ENCODE results near the gene CR1.
"Not testable (repeated sequence)": the region's sequence is repeated elsewhere in the genome, so short reads cannot be mapped to it uniquely, and the experiment has no call there.

CR1 gene

DNA sequence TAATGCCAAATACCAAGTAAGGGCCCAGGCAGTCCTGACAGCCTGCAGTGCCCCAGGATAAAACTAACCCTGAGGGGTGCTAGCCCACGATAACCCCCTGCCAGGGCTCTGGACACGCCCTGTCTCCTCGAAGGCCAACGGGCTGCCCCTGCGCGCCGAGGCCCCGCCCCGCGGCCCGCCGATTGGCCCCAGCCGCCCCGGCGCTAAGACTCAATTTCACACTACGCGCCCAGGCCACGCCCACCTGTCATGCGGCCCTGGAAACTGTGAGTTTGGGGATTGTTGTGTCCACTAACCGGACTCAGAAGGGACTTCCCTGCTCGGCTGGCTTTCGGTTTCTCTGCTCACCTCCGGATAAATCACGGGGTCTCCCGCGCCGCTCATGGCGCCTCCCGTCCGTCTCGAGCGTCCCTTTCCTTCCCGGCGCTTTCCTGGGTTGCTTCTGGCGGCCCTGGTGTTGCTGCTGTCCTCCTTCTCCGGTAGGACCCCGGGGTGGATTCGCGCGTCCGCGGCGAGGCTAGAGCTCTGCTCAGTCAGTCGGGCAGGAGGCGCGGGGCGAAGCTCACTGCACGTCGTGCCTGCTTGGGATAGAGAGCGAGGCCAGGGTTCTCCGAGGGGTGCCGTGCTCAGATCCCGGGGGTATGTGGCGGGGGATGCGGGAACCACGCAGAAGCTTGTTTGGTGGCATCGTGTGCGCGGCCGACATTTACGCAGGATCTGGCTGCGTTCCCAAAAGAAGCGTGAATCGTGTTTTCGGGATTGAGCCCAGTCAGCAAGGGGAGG lies 149.1 kb downstream of the CR1 start, which contains the start of gene CR1L:
Gene CR1L (plus strand): TSS at position 282 of the 783 bp plus-strand sequence. CDS start 101 bp downstream, at position 383.
- peak; percentile 29 for DNase-seq (ENCODE audit: low read depth)

DNA sequence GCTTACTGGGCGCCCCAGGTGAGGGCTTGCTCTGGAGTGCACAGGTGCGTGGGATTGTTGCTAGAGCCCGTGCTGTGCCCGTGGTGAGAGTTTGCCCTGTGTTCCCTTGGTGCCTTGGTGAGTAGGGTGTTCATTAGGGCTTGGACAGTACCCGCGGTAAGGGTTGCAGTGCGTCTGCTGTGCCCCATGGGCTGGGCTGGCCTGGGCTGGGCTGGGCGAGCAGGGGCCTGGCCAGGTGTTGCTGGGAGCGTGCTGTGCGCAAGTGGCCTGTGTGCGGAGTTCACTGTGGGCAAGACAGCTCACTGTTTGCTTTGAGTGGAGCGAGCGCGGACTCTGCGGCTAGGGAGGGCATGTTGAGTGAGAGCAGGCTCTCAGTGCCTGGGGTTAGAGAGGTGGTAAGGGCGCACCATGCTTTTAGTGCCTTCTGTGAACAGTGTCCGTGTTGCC lies 149.7 kb downstream of the CR1 start:
- no peak for DNase-seq (ENCODE audit: low read depth)

DNA sequence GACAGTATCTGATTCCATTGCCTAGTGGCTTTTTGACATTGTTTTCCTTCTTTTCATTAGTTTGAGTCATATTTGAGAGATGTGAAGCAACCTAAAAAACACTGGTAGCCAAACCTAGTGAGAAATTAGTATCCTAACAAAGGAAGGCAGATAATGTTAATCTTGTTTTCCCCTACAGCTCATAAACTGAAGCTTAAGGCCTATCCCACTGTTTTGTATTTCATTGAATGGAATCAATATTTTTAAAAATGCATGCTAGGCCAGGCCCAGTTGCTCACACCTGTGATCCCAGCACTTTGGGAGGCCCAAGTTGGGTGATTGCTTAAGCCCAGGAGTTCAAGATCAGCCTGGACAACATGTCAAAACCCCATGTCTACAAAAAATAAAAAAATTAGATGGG lies 150.2 kb downstream of the CR1 start:
- DNase-seq (ENCODE audit: low read depth) = no peak

DNA sequence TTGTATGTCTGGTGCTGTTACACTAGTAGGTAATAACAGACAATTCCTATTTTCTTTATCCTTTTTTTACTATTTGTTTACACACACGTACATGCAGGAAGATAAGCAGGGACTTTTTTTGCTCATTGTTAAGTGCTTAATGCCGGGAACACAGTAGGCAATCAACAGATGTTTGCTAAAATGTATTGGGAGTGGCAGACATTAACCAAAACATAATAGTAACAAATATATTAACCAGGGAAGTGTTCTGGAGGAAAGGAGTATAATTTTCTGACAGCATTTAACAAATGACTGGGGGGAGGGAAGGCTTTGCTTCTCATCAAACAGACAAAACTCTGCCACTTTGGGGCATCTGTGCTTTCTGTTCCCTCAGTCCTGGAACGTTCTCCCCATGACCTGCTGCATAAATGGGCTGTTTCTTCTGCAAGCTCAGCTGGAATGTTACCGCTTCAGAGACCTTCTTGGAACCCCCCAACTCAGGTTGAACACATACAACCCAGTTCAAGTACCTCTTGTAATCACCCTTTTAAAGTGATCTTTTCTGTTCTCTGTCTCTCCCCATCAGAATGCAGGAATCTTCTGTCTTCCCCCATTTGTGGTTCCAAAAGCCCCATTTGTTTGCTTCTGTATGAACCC lies 151.1 kb downstream of the CR1 start:
- no peak for DNase-seq (ENCODE audit: low read depth)

DNA sequence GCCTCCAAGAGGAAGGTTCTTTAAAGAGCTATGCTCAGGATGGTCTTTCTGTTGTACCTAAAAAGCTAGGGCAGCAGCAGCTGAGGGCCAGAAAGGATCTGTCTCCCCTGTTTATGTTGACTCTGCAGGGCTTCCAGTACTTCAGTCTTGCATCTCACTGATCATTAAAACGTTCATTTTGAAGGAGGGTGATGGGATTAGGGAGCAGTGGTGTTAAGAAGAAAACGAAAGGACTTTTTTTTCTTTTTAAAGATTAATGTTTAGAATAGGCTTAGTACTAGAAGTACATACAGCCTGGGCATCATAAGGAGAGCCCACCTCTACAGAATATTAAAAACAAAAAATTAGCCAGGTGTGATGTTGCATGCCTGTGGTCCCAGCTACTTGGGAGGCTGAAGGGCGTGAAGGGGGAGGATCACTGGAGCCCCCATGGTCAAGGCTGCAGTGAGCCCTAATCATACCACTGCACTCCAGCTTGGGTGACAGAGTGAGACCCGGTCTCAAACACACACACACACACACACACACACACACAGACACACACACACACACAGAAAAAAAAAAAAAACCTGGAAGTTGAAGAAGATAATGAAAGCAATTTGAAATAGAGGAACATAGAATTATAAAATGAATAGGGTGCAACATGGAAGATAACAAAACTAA lies 151.8 kb downstream of the CR1 start:
- DNase-seq (ENCODE audit: low read depth) = no peak

DNA sequence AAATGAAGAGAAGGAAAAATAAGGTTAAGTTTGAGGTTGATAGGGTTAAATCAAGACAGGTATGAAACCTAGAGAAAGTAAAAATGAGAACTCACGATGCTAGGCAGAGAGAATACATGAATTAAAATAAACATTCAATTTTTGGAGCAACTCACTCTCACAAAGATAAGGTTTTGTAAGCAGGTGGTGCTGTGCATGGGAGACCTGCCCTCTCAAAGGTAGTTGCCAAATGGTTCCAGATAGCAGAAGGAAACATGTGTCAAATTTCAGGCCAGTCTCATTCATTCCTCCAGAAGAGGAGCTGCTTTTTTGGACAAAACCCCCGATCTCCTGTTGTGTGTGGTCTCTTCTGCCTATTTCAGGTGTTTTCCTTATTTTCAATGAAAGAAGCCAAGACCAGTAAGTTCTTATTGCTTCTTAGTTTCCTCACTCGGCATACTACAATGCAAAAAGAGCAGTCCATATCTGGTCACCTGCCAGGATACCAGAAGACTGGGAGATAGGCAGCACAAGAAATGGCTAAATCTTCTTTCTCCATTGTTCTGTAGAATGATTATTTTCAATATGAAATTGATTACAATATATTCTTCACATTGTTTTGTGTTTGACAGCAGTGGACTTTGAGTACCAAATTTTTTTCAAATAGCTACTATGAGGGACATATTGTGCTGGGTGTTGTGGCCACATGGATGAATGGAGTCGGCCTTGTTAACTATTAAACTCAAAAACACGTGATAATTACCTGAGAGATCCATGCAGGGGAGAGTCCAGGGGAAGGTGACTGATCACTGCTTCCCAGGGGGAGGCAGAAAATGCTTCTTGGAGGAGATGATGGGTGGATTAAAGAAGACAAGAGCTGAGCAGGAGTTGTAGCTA lies 152.6 kb downstream of the CR1 start:
- no peak for DNase-seq (ENCODE audit: low read depth)

DNA sequence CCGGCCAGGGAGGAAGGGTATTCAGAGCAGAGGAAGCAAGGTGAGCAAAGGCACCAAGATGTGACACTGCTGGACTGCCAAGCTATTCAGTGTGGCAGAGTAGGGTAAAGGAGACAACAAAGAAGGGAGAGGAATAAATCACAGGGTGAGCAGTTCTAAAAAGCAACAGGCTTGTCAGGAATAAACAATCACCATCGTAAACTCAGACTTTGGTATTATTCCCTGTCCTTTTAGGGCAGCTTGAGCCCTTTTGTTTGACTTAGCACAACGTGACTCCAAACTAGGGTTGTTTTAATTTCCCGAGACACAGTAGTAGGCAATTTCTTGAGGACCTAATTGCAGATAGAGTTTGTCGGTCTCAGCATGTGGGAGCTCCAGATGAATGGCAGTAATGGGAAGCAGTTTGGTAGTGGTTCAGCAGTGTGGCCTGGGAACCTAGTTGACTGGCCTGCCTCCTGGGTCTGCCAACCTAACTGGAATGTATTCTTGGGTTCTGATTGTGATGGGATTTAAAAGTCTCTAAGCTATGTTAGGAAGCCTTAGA lies 153.3 kb downstream of the CR1 start:
- no peak for DNase-seq (ENCODE audit: low read depth)

DNA sequence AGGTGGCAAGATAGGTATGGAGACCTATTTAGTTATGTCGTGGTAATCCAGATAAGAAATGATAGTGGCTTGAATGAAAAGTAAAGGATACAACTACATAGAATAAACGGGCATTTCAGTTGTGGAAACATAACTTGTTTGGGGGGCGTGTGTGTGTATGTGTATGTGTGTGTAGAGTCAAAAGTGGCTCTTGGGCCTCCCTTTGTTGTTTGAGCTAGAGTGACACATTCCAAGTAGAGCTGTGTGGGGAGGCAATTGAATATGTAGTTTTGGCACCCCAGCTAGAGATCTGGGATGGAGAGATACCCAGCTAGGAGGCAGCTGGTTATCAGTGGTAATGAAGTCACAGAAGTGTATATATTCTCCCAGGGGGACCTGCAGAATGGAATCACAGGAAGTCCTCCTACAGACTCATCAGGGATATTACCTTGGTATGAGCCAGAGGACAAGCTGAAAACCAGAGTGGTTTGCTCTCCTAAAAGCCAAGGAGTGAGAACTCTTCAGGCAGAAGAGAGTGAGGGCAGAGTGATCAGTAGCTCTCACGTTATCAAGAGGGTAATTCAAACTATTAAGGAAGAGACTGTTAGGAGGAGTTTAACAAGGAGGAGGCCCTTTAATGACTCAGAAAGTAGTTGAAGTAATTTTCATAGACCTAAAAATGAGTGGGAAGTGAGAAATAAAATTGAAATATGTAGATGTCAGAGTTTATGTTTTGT lies 154.1 kb downstream of the CR1 start:
- no peak for DNase-seq (ENCODE audit: low read depth)

DNA sequence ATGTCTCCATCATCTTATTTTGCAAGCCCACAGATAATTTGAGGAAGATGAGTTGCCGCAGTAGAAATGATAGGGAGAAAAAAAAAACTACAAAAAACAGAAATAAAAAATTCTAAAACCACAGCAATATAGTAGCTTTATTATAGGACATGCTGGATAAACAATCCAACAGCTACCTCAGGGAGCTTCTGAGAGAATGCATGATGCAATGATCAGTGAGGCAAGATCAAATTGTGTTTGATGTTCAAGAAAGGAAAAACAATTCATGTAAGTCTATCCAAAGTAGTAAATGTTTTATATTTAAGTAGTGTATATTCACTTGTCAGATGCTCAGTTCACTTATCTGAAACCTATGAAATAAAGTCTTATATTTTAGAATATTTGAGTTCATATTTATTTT lies 155.6 kb downstream of the CR1 start:
- no peak for DNase-seq (ENCODE audit: low read depth)

DNA sequence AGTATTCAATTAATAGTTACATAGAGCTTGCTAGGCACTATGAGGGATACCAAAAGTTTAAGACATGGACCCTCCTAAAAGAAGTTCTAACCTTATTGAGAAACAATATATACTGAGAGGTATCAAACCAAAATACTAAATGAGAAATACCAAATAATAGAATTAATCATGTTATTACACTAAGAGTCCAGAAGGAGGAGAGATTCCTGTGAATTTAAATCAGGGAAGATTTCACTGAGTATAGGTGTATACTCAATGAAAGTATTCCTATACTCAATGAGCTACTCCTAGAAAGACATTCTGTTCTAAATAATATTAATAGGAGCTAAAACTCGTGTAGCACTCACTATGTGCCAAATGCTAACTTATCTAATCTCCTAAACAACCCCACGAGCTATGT lies 158.4 kb downstream of the CR1 start:
- DNase-seq (ENCODE audit: low read depth) = no peak

DNA sequence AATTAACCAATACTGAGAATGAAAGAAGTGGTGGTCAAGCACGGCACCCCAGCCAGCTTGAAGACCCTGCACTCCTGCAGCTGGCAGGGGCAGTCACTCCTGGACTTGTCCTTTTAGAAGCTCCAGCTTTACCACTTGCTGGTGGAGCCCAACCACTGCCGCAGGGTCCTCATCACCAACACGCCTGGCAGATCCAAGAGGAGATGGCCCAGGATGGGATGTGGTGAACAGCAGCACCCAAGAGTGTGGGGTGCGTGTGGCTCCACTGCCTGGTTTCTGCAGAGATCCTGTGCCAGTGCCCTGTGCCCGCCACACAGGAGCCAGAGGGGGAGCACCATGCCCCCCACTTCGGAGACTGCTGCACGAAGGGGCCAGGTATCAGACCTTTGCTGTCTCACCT lies 162.5 kb downstream of the CR1 start:
- no peak for DNase-seq (ENCODE audit: low read depth)

DNA sequence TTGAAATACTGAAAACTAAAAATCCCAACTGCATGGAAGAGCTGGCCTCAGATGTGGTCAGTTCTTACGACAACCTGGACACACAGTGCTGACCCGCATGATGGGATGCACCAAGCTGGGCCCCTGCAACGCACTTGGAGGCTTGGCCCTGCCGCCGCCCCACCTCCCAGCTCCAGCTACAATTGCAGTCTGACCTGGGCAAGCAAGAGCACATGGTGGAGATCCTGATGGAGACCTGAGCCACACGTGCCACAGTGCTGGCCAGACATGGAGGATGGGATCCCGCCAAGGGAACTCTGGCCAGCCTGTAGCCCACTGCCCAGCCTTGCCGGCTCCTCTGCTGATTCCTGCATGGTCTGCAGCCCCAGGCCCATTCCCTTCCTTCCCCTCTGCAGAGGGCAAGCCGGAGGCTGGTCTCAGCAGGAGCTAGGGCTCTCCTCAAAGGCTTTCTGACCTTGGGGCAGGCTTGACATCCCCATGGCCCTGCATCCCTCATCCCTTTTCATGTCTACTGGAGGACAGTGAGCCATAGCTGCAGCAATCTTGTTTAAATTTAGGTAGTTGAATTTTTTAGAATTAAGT lies 163.0 kb downstream of the CR1 start:
- no peak for DNase-seq (ENCODE audit: low read depth)

DNA sequence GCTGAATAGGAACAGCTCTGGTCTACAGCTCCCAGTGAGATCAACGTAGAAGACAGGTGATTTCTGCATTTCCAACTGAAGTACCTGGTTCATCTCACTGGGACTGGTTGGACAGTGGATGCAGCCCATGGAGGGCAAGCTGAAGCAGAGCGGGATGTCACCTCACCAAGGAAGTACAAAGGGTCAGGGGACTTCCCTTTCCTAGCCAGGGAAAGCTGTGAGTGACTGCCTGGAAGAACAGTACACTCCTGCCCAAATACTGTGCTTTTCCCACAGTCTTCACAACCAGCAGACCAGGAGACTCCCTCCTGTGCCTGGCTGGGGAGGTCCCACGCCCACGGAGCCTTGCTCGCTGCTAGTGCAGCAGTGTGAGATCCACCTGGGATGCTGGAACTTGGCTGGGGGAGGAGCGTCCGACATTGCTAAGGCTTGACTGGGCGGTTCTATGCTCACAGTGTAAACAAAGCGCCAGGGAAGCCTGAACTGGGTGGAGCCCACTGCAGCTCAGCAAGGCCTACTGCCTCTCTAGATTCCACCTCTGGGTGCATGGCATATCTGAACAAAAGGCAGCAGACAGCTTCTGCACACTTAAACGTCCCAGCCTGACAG lies 163.7 kb downstream of the CR1 start:
- no peak for DNase-seq (ENCODE audit: low read depth)

DNA sequence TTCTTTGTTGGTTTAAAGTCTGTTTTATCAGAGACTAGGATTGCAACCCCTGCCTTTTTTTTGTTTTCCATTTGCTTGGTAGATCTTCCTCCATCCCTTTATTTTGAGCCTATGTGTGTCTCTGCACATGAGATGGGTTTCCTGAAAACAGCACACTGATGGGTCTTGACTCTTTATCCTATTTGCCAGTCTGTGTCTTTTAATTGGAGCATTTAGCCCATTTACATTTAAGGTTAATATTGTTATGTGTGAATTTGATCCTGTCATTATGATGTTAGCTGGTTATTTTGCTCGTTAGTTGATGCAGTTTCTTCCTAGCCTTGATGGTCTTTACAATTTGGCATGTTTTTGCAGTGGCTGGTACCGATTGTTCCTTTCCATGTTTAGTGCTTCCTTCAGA lies 165.5 kb downstream of the CR1 start:
- DNase-seq (ENCODE audit: low read depth) = not testable (repeated sequence)

DNA sequence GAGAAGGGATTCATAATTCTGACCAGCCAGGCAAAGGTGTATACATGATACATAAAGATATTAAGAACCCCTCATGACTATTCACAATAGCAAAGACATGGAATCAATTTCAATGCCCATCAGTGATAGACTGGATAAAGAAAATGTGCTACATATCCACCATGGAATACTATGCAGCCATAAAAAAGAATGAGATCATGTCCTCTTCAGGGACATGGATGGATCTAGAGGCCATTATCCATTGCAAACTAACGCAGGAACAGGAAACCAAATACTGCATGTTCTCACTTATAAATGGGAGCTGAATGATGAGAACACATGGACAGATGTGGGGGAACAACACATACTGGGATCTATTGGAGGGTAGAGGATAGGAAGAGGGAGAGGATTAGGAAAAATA lies 170.4 kb downstream of the CR1 start:
- DNase-seq (ENCODE audit: low read depth) = no peak

DNA sequence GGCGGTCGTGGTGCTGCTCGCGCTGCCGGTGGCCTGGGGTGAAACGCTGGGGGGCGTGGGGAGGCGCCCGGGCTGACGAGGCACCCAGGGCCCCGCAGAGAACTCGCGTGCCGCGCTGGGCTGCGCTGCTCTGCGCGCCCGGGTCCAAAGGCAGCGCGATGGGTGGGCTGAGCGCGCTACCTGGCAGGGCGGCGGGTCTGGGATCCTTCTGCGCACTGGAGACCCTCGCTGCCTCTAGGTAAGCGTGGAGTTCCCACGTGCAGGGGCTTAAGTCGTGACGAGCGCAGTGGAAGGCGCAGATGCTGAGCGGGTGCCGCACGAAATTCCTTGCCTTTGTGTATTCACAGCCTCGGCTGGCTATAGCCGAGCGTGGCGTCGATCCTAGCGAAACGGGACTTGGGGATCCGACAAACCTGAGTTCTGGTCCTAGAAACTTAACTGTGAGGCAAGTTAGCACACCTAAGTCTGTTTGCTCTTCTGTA lies 173.6 kb downstream of the CR1 start:
- DNase-seq (ENCODE audit: low read depth) = no peak

DNA sequence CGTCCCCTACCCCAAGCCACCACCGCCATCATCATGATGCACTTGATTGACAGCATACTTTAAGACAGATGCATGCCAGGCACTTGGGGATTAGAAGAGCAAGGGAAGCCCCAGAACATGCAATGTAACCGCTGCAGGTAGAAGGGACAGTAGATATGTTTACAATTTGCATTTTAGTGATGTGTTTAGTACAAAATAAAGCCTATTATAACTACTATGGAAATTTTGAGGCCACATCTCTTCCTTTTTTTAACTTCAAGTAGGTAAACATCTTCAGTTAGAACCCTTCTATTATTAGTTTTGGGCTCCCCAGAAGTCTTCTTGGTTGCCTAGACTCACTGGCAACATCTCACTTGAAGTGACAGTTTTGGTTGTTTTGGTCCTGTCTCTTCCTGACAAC lies 174.2 kb downstream of the CR1 start:
- no peak for DNase-seq (ENCODE audit: low read depth)

DNA sequence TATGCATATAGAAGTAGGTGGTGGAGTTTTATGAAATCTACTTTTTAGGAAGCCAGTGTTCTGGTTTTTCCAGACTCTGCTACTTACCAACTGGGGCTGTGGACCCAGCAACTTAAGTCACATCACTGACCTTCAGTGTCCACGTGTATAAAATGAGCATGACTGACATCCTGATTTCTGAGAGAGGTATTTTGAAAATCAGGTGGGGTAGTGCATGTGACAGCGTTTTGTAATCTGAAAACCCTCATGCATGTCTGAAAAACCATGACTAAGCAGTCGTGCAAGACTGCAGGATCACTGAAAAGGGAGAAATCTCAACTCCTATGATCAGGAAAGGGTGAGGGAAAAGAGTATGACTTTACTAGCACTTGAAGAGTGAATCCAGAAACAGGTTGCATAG lies 175.0 kb downstream of the CR1 start:
- no peak for DNase-seq (ENCODE audit: low read depth)

DNA sequence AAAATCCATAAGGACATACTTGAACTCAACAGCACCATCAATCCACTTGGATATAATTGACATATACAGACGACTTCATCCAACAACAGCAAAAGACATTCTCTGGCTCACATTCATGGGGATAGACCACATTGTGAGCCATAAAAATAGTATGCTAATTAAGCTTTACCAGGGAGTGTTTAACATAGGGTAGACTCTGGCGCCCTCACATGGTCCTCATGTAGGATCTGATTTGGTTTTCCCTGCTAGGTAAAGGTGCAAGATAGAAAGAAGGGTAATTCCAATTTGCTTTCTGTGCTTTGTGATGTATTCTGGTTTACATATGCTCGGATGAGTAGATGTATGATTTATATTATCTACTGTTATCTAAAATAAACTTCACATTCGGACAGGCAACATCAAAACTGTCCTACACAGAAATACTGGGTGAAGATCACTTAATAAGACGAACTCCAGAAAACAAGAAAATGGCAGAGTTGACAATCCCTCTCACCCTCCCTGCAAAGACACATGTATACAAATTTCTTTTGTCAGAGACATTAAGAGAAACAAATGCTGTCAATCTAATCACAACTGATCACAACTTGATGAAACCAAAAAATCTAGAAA lies 176.7 kb downstream of the CR1 start:
- no peak for DNase-seq (ENCODE audit: low read depth)

DNA sequence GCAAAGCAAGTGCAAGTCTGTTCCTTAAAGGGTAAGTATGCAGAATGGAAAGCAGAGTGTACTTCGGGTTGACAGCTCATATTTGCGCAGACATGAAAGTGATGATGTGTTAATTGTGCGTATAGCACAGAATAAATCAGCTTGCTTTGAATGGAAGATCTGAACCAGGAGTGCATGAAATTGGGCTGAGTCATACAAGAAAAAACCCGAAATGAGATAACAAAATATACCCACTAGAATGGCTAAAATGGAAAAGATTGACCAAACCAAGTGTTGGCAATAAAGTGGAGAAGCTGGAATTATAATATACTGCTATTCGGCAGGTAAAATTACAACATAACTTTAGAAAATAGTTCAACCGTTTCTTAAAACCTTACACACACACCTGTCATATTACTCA lies 177.4 kb downstream of the CR1 start:
- DNase-seq (ENCODE audit: low read depth) = no peak

Measured in stimulated activated CD8-positive, alpha-beta memory T cell treated with anti-CD3 and anti-CD28 coated beads, Interleukin-15, amount 100 ng/mL, for 1 hour (primary cell).